Neural progenitor cell (in vitro differentiated cells): ENCODE data around the gene ARF3.

ENCODE experiments used
- CTCF ChIP-seq: fragments of 200-600 bp; sonication (generic); IDR thresholded peaks from 2 replicates; pipeline ENCODE4 v1.5.1; 2017; ENCODE audit warnings: antibody characterized with exemption, mild to moderate bottlenecking
- EZH2 ChIP-seq: fragments of 200-600 bp; sonication (generic); IDR thresholded peaks from 2 replicates; pipeline ENCODE4 v1.6.1; 2017; ENCODE audit warnings: antibody characterized with exemption, mild to moderate bottlenecking, moderate library complexity
- EZH2phosphoT487 ChIP-seq: fragments of 200-600 bp; sonication (generic); IDR thresholded peaks from 2 replicates; pipeline ENCODE4 v1.6.1; 2017; ENCODE audit warnings: antibody characterized with exemption

- TF ChIP-seq CTCF (no peak), EZH2 (no peak), EZH2phosphoT487 (no peak)
Measured at GRCh38 chr12:48967991-48968390, 10.7 kb upstream of the ARF3 start.
